Amniotic stem cell (primary cell): ENCODE measurements around the gene SLC2A13.

Source experiments
- DNase-seq: peaks from one replicate; lab custom pipeline; 2025; lab: John Stamatoyannopoulos, UW

SLC2A13 gene

GRCh38 chr12:40105515-40106201, at the start of gene SLC2A13:
Gene SLC2A13 (minus strand): TSS chr12:40106081. CDS start chr12:40105808, 273 bp downstream.
- peak; percentile 29 for DNase-seq

GRCh38 chr12:40154381-40154780, 48.5 kb upstream of the SLC2A13 start:
- DNase-seq: no peak

DNA sequence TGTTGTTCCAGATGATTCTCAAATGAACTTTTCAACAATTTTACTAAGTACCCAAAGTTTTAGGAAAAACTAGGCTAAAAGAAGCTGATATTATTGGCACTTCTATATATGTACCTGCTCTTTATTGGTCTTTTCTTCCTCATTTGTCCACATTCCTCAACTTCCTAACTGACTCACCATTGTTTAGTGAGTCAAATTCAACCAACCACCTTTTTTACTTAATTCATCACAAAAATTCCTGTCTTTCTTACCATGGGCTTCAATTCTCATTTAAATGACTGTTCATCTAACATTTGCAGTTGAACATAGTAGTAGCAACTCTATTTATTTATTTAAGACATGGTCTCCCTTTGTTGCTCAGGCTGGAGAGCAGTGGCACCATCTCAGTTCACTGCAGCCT, 47.6 kb upstream of the SLC2A13 start:
- no peak for DNase-seq

GRCh38 chr12:40152783-40153383, 47.0 kb upstream of the SLC2A13 start:
- no peak for DNase-seq

- no peak for DNase-seq
These were observed 43.9 kb upstream of the SLC2A13 start for GRCh38 chr12:40149673-40150260.

DNA sequence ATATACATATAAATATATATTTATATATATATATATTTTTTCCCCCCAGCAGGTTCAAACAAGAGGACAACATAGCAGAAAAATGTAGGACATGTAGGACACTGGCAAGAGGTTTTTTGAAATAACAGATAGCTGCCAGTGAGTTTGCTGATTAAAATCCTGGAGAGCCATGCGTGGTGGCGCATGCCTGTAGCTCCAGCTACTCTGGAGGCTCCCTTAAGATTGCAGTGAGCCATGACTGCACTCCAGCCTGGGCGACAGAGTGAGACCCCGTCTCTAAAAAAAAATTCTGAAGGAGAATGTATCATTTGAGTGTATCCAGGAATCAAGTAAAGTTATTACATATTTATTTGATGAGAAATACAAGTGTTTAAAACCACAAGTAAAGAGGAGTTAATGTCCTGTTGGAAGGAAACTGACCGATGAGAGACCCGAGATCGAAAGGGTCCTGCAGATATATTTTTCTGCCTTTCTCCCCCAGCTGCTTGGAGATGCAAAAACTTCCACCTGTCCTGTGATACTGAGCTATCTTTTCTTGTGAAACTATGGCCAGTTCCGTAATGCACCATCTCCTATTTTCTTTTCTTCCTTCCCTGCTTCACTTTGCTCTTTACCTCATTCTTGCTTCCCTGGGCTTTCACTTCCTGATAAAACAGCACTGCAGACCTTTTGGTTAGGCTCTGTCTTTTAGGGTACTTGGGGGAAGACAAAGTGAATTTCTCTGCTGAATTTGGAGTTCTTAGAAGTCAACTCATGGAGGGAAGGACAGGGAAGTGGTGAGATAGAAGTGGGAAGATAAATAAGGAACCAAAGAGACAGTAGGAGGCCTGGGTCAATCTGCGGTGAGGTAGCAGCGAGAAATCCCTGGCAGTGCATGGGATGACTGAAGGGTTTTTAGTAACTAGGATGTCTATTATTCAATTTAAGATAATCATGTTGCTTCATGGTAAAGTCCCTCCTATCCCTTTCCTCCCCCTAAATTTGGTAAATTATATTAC, 41.2 kb upstream of the SLC2A13 start:
- DNase-seq: no peak

- DNase-seq: no peak
These were observed 40.0 kb upstream of the SLC2A13 start for GRCh38 chr12:40145896-40146295.

- no peak for DNase-seq
These were observed 38.1 kb upstream of the SLC2A13 start for GRCh38 chr12:40144023-40144422.

GRCh38 chr12:40142001-40142744, 36.3 kb upstream of the SLC2A13 start:
- DNase-seq: no peak

- DNase-seq: no peak
These were observed 32.6 kb upstream of the SLC2A13 start for GRCh38 chr12:40138526-40138925.

DNA sequence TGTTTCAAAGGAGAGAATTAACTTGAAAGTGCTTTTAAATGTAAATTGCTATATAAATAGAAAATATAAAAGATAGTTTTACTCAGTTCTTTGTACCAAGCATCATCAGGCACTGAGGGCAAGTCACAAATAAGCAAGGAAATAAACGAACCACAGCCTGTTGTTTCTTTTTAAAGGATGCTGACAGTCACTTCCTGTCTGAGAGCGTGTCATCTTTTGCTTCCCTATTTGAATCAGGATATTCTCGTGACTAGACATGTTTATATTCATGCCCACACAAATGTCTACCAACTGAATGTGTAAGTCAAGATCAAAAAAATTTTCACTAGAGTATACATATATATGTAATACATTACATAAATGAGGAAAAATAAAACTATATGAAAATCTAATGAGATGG, 31.4 kb upstream of the SLC2A13 start:
- no peak for DNase-seq

DNA sequence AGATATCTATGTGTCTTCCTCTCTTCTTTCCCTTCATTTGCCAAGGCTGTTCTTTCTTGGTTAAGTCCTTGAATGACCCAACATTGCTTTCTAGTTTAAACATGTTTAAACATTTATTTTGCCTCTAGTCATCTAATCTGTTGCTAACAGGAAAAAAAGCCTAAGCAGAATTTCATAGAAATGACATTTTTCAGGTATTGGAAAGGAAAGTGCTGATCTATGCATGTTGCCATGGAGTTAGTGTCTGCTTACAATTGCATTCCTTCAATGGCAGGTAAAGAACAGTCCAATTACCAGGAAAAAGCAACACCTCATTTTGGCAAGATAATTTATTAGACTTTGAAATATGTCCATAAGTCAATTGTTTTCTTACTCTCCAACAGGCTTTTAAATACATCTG, 21.5 kb upstream of the SLC2A13 start:
- no peak for DNase-seq

DNA sequence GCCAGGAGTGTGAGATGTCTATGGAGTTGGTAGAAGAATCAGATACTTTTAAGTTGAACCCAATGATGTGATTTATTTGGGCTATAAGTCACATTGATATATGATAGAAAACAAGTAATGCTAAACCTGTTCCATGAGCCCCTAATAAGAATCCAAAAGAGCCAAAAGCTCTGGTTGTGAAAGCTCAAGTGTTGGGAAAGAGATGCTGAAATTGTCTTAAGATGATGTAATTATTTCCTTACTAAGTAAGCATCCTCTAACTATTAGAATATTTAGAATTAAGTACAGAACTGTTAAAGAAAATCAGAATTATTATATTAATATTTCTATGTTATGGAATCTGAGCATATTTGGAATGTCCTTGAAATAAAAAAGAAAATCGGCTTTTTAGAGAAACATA, 17.6 kb upstream of the SLC2A13 start:
- no peak for DNase-seq

- no peak for DNase-seq
These were observed 17.0 kb upstream of the SLC2A13 start for GRCh38 chr12:40122842-40123241.

- no peak for DNase-seq
These were observed 11.9 kb upstream of the SLC2A13 start for GRCh38 chr12:40117818-40118217.

- DNase-seq: no peak
These were observed 4.7 kb upstream of the SLC2A13 start for GRCh38 chr12:40110586-40110985.

- DNase-seq: no peak
These were observed 2.1 kb upstream of the SLC2A13 start for GRCh38 chr12:40107803-40108620.

DNA sequence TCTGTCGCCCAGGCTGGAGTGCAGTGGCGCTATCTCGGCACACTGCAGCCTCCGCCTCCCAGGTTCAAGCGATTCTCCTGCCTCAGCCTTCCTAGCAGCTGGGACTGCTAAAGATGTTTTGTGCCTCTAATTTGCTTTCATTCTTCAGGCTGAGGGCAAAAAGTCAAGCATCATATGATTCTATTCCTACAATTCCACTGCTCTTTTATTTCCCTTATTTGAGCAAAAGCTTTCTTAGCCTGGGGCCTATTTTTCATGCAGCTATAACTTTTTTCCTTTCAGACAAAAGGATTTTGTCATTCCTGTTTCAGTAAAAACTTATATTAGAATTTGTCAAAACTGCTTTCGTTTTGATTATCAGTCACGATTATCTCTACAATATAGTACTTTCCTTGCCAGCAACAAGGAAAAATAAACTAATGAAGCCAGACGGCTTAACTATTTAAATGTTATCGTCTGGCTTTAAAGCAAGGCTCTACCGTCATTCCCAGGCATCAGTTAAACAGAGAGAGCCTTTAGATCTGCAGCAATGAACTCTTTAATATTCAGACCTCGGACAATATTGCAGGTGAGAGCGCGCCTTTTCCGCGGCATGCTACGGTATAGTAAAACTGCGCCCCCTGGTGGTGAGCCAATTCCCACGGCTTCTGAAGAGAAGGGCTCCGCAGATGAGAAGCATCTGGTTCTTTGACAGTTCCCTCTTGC, 1.4 kb upstream of the SLC2A13 start:
- peak; percentile 64 for DNase-seq

- no peak for DNase-seq
These were observed 774 bp upstream of the SLC2A13 start for GRCh38 chr12:40106655-40107054.

DNA sequence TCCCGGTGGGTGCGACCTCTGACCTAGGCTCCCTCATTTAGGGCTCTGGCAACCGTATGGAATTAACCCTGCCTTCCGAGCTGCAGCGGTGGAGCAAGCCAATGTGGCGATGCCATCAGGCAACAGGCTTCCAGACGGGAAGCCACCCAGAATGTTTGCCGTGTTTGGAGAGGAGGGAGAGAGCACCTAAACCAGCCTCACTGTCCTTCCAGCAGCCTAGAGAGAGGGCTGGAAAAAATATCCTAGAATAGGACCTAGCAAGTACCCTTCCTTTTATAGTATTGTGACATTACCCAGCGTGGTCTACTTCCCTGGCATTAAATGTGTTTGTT, 287 bp upstream of the SLC2A13 start:
- no peak for DNase-seq

GRCh38 chr12:40105265-40105514, 691 bp downstream of the SLC2A13 start:
- no peak for DNase-seq
